Measurements from ENCODE around the gene CAMKK2.
"Not testable (repeated sequence)": the region's sequence is repeated elsewhere in the genome, so short reads cannot be mapped to it uniquely, and the experiment has no call there.

DNA sequence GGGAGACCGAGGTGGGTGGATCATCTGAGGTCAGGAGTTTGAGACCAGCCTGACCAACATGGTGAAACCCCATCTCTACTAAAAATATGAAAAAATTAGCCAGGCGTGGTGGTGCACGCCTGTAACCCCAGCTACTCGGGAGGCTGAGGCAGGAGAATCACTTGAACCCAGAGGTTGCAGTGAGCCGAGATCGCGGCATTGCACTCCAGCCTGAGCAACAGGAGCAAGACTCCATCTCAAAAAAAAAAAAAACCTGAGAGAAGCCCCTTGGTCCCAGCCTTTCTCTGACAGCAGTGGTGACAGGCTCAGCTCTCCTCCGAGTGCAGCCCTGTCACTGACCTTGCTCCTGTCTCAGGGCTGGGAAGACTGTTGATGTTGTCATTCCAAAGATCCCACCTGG lies 69.6 kb downstream of the CAMKK2 start:
- TF ChIP-seq, protein P1, sequence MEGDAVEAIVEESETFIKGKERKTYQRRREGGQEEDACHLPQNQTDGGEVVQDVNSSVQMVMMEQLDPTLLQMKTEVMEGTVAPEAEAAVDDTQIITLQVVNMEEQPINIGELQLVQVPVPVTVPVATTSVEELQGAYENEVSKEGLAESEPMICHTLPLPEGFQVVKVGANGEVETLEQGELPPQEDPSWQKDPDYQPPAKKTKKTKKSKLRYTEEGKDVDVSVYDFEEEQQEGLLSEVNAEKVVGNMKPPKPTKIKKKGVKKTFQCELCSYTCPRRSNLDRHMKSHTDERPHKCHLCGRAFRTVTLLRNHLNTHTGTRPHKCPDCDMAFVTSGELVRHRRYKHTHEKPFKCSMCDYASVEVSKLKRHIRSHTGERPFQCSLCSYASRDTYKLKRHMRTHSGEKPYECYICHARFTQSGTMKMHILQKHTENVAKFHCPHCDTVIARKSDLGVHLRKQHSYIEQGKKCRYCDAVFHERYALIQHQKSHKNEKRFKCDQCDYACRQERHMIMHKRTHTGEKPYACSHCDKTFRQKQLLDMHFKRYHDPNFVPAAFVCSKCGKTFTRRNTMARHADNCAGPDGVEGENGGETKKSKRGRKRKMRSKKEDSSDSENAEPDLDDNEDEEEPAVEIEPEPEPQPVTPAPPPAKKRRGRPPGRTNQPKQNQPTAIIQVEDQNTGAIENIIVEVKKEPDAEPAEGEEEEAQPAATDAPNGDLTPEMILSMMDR (conservative IDR thresholded peaks at IDR 0.05 in 1 of 2, IDR thresholded peaks at IDR 0.05 in 1 of 2; ENCODE audit: low read depth in 1 of 2, low read length in 2 of 2) = not testable (repeated sequence)
- not testable (repeated sequence) for TF ChIP-seq EZH2 (IDR thresholded peaks at IDR 0.05; ENCODE audit: low read length, missing control alignments)

All from fibroblast of lung (primary cell).